Omental fat pad (tissue), 4 donors: Measurements from ENCODE around the gene GPR63. TPM values are rescaled to one million over a fixed set of nuclear protein-coding genes. Genes with fewer than 3 reads are reported as not detected.
A peak's percentile ranks its signal among the peaks of the same experiment; 100 is the strongest.

ENCODE experiments used
- ATAC-seq: fragments of 150-250 bp; one replicate; pipeline ENCODE4 v1.9.1; 2016; ENCODE audit warnings: mild to moderate bottlenecking, moderate library complexity; ENCODE audit not compliant: low FRiP score
- DNase-seq: peaks from one replicate; pipeline ENCODE4 v3.0.0-alpha.2; 2019; ENCODE audit warnings: low spot score
- total RNA-seq, 4 donors: library from RNA; depleted of rRNA; stranded (reverse); fragments of >200 nt; gene quantifications; one replicate each; pipeline ENCODE4 v1.1.0, GENCODE V29; 2016
- TF ChIP-seq, protein P1 (sequence below), 3 donors: fragments of 450-650 bp; IDR thresholded peaks; one replicate each; pipeline ENCODE4 v1.5.1; 2016 to 2017; ENCODE audit warnings: antibody characterized with exemption in 3 of 3, mild to moderate bottlenecking in 3 of 3, moderate library complexity in 2 of 3

Gene GPR63
- total RNA-seq, 4 donors from 2014 or later, result 0.47 to 1.7 (median 0.49) TPM

DNA sequence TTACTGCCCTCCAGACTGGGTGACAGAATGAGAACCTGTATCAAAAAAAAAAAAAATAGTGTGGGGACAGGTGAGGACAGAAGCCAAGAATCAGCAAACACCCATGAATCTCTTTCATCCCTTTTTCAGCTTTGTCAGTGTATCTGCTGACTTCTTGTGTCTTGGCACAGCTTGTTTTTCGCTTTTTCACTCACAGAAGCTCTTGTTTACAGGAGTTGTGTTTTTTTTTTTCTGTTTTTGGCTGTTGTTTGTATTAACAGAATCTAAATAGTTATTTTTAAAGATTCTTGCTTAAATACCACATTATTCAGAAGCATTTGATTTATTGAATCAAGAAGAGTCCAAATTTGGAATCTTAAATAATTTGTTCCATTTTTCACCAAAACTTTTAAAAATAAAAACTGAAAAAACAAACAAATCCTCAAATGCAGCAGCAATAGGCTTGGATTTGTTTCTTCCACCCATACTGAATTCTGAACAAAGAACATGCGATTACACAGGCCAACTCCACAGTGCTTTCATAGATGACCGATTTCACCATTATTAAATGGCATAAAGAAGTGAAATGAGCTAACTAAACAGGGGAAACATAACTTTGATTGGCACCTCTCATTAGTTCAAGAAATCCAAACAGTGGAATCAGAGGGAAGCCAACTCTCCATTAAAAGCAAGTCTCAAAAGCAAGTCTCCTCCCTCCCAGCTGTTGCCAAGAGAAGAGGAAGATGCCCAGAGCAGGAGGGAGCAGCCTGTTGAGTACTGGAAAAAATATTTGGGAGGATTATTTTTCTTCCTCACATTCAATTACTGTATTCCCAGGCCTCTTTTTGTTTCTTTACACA lies 27.2 kb upstream of the GPR63 start:
- ATAC-seq (no peak), DNase-seq (no peak)
- TF ChIP-seq, protein P1, sequence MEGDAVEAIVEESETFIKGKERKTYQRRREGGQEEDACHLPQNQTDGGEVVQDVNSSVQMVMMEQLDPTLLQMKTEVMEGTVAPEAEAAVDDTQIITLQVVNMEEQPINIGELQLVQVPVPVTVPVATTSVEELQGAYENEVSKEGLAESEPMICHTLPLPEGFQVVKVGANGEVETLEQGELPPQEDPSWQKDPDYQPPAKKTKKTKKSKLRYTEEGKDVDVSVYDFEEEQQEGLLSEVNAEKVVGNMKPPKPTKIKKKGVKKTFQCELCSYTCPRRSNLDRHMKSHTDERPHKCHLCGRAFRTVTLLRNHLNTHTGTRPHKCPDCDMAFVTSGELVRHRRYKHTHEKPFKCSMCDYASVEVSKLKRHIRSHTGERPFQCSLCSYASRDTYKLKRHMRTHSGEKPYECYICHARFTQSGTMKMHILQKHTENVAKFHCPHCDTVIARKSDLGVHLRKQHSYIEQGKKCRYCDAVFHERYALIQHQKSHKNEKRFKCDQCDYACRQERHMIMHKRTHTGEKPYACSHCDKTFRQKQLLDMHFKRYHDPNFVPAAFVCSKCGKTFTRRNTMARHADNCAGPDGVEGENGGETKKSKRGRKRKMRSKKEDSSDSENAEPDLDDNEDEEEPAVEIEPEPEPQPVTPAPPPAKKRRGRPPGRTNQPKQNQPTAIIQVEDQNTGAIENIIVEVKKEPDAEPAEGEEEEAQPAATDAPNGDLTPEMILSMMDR (IDR thresholded peaks at IDR 0.05), result no peak

- ATAC-seq (no peak), DNase-seq (no peak)
- TF ChIP-seq, protein P1 (IDR thresholded peaks at IDR 0.05), result no peak
Measured at GRCh38 chr6:96862560-96862959, 25.3 kb upstream of the GPR63 start.

DNA sequence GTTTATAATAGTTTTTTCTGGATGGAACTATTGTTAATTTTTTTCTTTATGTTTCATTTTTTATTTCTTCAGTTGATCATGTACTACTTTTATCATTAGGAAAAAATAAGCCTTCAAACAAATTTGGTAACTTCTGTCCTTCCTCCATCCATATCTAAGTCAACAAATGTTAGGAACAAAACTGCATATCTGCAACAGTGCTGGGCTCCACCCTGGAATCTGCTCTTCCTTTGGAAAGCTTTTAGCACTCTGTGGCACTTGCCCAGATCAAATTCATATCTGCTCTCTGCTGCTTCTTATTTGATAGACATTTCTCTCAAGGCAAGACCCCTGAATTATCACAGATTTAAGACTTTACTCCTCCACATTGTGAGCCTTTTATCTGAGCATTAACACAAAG lies 24.3 kb upstream of the GPR63 start:
- DNase-seq (no peak), ATAC-seq (no peak)
- TF ChIP-seq, protein P1 (IDR thresholded peaks at IDR 0.05), result no peak

GRCh38 chr6:96856856-96857255 lies 19.6 kb upstream of the GPR63 start:
- DNase-seq (no peak), ATAC-seq (peak; percentile 80)
- TF ChIP-seq, protein P1 (IDR thresholded peaks at IDR 0.05), result no peak

DNA sequence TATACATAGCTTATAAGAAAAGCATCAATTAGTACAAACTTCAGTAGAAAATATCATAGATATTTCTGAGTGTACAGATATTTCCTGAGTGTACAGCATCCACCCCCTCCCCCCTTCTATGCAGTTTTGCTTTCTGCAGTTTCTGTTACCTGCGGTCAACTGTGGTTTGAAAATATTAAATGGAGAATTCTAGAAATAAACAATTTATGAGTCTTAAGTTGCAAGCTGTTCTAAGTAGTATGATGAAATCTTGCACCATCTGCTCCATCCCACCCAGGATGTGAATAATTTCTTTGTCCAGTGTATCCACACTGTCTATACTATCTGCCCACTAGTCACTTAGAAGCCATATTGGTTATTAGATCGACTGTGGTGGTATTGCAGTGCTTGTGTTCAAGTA lies 15.8 kb upstream of the GPR63 start:
- TF ChIP-seq, protein P1 (IDR thresholded peaks at IDR 0.05), result no peak
- no peak for ATAC-seq

GRCh38 chr6:96852605-96853004 lies 15.3 kb upstream of the GPR63 start:
- DNase-seq (no peak), ATAC-seq (no peak)
- TF ChIP-seq, protein P1 (IDR thresholded peaks at IDR 0.05), result no peak

More for the DNA sequence above, 15.8 kb upstream of the GPR63 start:
- no peak for DNase-seq

DNA sequence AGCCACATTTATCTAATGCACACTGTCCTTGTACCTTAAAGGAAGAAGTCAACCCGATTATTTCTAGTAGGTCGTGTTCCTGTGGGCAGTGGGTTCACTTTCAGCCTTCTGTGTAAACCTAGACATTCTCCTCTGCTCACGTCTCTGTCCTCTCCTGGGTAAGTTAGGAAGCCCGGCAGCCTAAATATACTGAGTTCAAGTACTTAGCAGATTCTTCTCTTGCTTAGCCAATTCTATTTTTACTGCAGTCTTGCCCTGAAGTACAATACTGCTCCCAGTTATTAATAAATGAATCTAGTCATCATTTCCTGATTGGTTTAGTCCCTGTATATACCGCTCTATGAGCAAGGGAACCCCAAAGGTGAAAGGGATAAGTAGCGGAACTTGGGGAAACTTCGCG lies 14.6 kb upstream of the GPR63 start:
- TF ChIP-seq, protein P1 (IDR thresholded peaks at IDR 0.05), result no peak
- ATAC-seq, result no peak
- DNase-seq, result no peak
